HepG2 (cell line): Measurements from ENCODE around the gene TIMM13. TPM values are rescaled to one million over a fixed set of nuclear protein-coding genes. Genes with fewer than 3 reads are reported as not detected.

Experiments used
- BCLAF1 ChIP-seq: fragments of 450-650 bp; IDR thresholded peaks from 2 replicates; pipeline ENCODE4 v1.6.1; 2017; ENCODE audit warnings: mild to moderate bottlenecking
- E2F2 ChIP-seq: sonication (generic); formaldehyde crosslinking; IDR thresholded peaks from 2 replicates; pipeline ENCODE4 v1.4.0; 2020; ENCODE audit warnings: missing genetic modification reagents, borderline replicate concordance
- GMEB2 ChIP-seq: IDR thresholded peaks from 2 replicates; pipeline ENCODE4 v1.6.1; 2016; ENCODE audit warnings: missing biosample characterization, missing genetic modification reagents, low read depth
- IKZF1 ChIP-seq: fragments of 450-650 bp; IDR thresholded peaks from 2 replicates; pipeline ENCODE4 v1.7.1; 2016
- PAX8 ChIP-seq: sonication (generic); formaldehyde crosslinking; IDR thresholded peaks from 2 replicates; pipeline ENCODE4 v1.8.0; 2022; ENCODE audit warnings: mild to moderate bottlenecking, missing genetic modification reagents, borderline replicate concordance
- TEAD2 ChIP-seq: sonication (generic); formaldehyde crosslinking; IDR thresholded peaks from 2 replicates; pipeline ENCODE4 v1.9.0; 2021; ENCODE audit warnings: missing genetic modification reagents
- TSC22D2 ChIP-seq: sonication (generic); formaldehyde crosslinking; IDR thresholded peaks from 2 replicates; pipeline ENCODE4 v1.5.1; 2020; ENCODE audit warnings: missing genetic modification reagents, mild to moderate bottlenecking, borderline replicate concordance
- ZBTB40 ChIP-seq, 2 experiments: fragments of 450-650 bp in 1 of 2; sonication (generic) in 1 of 2; formaldehyde crosslinking in 1 of 2; IDR thresholded peaks; 2 replicates each; pipeline versions ENCODE4 v1.6.1 to v1.8.0; 2016 to 2022; ENCODE audit warnings: antibody characterized with exemption in 1 of 2, mild to moderate bottlenecking in 1 of 2, missing genetic modification reagents in 1 of 2
- ZMYM2 ChIP-seq: sonication (generic); formaldehyde crosslinking; IDR thresholded peaks from 2 replicates; pipeline ENCODE4 v1.8.0; 2022; ENCODE audit warnings: mild to moderate bottlenecking, missing genetic modification reagents
- ZNF484 ChIP-seq: sonication (generic); formaldehyde crosslinking; IDR thresholded peaks from 2 replicates; pipeline ENCODE4 v1.5.1; 2020; ENCODE audit warnings: mild to moderate bottlenecking, low read depth, missing genetic modification reagents, borderline replicate concordance
- ZNF670 ChIP-seq: sonication (generic); formaldehyde crosslinking; IDR thresholded peaks from 2 replicates; pipeline ENCODE4 v1.8.0; 2022; ENCODE audit warnings: mild to moderate bottlenecking, missing genetic modification reagents, borderline replicate concordance
- ZNF75D ChIP-seq: sonication (generic); formaldehyde crosslinking; IDR thresholded peaks from 2 replicates; pipeline ENCODE4 v1.8.1; 2023; ENCODE audit warnings: missing genetic modification reagents, mild to moderate bottlenecking, borderline replicate concordance
- polyA plus RNA-seq, 8 experiments: library from polyadenylated mRNA; depleted of rRNA in 3 of 8; stranded (reverse) in 7 of 8; unstranded in 1 of 8; fragments of >200 nt; fragmentation: Illumina TruSeq in 4 of 8; extraction: Trizol in 4 of 8; gene quantifications; 2 replicates each; pipeline versions ENCODE4 v1.2.1 to v1.2.3, GENCODE V29; 2011 to 2016; ENCODE audit warnings: low read depth in 4 of 8, missing spikeins in 1 of 8, mixed read lengths in 1 of 8; ENCODE audit not compliant: insufficient read depth in 1 of 8
- total RNA-seq, 5 experiments: library from RNA; depleted of rRNA; stranded (reverse); fragments of >200 nt; fragmentation: Illumina TruSeq; extraction: Trizol; gene quantifications; 2 replicates each; pipeline ENCODE4 v1.2.3, GENCODE V29; 2016; ENCODE audit warnings: low read depth in 1 of 5

The TIMM13 gene
- total and polyA plus RNA-seq, 2 of the 13 experiments (the other 11 are each of a cell fraction or from before 2014, with no cell fraction given) = 48.4 to 108 TPM

GRCh38 chr19:2462635-2463421, 35.4 kb upstream of the TIMM13 start (continued):
- TF ChIP-seq ZBTB40 (IDR thresholded peaks at IDR 0.05) = no peak
- TF ChIP-seq ZBTB40 (CRISPR knock-in tag; IDR thresholded peaks at IDR 0.05) = peak; percentile 70; the same call in 1 of the 2 replicates
- peak; percentile 89 for TF ChIP-seq ZMYM2 (CRISPR knock-in tag)
- TF ChIP-seq E2F2 = peak; percentile 97; the same call in 1 of the 2 replicates
- TF ChIP-seq BCLAF1 = no peak
- TF ChIP-seq GMEB2 (CRISPR knock-in tag) = no peak
- no peak for TF ChIP-seq ZNF484
- TF ChIP-seq PAX8 (CRISPR knock-in tag) = no peak
- TF ChIP-seq ZNF670 (CRISPR knock-in tag) = peak; percentile 90; the same call in 1 of the 2 replicates
- TF ChIP-seq TSC22D2 (CRISPR knock-in tag) = no peak
- peak; percentile 76; the same call in 1 of the 2 replicates for TF ChIP-seq ZNF75D (CRISPR knock-in tag)
- TF ChIP-seq IKZF1 = no peak
- peak; percentile 78; the same call in 1 of the 2 replicates for TF ChIP-seq TEAD2
